Measurements from ENCODE around the gene KCNG4.
A peak's percentile ranks its signal among the peaks of the same experiment; 100 is the strongest.

KCNG4 gene

GRCh38 chr16:84239909-84240308 lies at the start of gene KCNG4:
KCNG4 (minus strand) TSS chr16:84240012; CDS start chr16:84237485, 2,527 bp downstream.
- peak; percentile 41 for DNase-seq

- no peak for DNase-seq
These were observed 49.1 kb upstream of the KCNG4 start for GRCh38 chr16:84288902-84289301.

- DNase-seq: no peak
These were observed 46.9 kb upstream of the KCNG4 start for GRCh38 chr16:84286578-84287240.

DNA sequence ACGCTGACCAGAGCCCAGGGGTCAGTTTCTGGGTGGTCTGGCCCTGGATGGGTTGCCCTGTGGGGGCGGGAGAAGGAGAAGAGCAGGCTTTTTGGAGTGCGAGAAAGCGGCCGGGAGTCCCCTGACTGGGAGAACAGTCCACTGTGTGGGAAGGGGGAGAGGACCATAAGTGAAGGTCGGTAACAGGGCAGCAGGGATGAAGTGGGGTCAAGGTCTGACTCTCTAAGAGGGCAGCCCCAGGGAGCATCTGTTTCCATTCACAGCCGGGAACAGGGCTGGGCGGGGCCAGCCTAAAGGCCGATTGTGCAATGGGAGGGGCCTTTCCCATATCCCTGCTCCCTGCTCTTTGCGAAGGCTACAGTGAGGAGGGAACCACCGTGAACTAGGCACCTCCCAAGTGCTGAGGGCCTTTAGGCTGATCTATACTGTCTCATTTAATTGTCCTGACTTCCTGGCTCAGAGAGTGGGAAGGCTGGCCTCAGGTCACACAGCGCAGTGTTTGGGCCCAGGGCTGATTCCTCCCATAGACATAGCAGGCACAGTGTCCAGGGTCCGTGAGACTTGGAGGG lies 44.4 kb upstream of the KCNG4 start:
- no peak for DNase-seq

DNA sequence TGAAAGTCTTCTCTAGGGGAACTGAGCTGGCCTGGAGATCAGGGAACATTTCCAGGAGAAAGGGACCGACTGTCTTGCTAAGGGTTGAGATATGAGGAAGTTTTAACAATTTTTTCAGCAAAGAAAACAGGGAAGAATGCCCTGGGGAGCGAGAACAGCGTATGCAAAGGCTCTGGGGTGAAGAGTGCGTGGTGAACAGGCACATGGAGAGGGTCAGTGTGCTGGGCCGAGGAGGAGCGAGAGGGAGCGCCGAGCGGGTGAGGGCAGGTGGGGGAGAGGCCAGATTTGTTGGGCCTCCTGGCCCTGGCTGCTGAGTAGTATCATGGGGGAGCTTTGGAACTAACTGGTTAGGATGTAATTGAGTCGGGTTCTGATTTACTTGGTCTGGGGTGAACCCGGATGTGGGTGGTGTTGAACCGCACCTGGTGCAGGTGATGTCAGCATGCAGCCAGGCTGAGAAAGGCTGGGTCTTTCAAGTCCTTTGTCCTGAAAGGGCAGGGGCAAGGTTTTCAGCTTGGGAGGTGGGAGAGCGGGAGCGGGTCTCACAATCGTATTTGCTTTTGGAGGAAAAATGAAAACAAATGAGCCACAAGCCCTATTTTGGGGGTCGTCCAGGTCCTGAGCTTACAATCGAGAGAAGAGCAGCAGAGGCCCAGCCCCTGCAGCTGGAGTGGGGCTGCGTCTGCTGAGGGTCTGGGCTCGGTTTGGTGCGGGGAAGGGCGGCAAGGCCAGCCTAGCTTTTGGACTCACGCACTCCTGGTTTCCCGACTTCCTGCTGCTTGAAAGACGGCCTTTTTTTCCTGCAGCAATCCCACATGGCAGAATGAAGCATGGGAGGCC lies 43.7 kb upstream of the KCNG4 start:
- no peak for DNase-seq

GRCh38 chr16:84282533-84282932 lies 42.7 kb upstream of the KCNG4 start:
- DNase-seq: no peak

DNA sequence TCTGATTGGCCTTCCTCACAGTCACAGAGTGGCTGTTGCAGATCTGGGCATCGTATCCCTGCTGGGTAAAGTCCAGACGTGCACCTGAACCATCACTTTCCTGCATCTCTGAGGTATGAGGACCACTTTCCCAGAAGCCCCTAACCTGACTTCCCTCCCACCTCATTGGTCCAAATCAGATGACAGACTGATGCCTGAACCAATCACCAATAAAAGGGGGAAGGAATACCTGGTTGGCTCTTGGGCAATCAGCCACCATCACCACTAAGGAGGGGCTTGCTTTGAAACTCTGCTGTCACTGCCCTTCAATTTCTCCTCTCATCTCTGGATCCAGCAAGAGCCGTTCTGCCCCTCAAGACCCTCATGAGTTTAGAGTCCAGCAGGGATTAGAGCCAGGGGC lies 41.3 kb upstream of the KCNG4 start:
- DNase-seq: no peak

- no peak for DNase-seq
These were observed 40.1 kb upstream of the KCNG4 start for GRCh38 chr16:84279881-84280280.

- DNase-seq: no peak
These were observed 39.2 kb upstream of the KCNG4 start for GRCh38 chr16:84278968-84279367.

GRCh38 chr16:84278333-84278732 lies 38.5 kb upstream of the KCNG4 start:
- no peak for DNase-seq

DNA sequence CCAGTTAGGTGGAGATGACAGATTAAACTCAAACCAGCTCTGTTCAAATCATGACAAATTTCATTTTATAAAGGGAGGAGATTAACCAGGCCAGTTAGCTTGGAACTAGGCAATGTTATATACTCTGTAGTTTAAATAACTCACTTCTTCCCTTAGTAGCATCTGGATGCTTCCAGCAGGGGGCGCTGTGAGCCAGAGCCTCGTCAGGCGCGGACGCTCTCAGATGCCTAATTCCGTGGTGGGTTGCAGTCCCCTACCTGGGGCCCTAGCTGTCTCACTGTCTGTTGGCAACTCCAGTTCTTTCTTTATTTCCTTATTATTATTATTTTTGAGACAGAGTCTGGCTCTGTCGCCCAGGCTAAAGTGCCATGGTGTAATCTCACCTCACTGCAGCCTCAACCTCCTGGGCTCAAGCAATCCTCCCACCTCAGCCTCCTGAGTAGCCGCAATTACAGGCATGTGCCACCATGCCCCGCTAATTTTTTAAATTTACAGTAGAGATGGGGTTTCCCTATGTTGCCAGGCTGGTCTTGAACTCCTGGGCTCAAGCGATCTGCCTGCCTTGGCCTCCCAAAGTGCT lies 37.5 kb upstream of the KCNG4 start:
- DNase-seq: no peak

DNA sequence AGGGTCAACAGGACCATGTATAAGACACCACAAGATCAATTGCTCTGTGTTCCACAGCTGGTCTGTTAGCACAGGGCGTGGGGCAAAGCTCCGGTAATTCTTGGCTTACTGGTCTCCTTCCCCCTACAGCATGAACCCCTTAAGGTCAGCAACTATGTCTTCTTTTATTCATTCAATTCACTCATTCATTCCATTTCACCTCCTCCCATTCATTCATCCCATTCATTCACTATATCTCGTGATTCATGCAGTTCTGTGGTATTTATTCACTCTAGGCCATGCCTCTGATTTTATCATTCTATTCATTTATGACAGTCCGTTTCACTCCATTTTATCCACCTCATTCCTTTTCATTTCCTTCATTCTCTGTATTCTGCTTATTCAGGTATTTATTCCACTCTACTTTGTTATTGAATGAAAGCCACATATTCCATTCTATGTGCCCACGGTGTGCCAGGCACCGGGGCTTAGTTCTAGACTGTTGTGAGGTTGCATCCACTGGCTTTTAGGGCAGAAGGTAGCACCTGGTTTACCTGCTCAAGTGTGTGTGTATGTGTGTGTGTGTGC lies 35.9 kb upstream of the KCNG4 start:
- no peak for DNase-seq

- DNase-seq: no peak
These were observed 34.7 kb upstream of the KCNG4 start for GRCh38 chr16:84274515-84274914.

DNA sequence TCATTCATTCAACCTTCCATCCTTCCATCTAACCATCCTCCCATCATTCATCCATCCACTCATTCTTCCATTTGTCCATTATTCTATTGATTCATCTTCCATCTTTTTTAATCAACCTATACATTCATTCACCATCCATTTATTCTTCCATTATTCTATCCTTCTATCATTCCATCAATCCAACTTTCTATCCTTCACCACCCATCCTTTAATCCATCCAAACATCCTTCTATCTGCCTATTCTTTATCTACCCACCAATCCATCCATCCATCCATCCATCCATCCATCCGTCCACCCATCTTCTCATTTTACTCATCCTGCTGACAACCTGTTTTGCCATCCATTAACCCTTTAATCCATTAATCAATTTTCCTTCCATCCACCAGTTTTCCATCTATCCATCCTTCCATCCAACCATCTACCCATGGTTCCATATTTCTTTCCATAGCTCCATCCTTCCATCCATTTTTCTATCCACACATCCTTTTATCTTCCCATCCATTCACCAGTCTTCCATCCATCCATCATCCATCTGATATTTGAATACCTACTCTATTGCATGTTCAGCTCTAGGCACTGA lies 33.0 kb upstream of the KCNG4 start:
- DNase-seq: no peak

DNA sequence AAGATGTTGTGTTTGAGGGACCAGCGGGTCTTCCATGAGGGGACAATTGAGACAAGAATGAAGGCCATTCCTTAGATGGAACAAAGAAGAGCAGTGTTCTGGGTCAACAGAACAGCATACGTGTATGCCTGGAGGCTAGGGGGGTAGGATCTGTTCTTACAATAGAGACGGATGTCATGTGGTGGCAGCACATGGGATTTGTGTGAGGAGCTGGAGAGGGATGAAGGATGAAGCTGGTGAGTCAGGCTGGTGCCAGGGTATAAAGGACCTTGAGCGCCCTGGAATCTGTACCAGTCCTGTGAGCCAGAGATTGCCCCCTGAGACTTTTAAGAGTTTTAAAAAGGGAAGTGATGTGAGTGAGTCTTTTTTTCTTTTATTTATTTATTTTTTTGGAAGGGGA lies 32.1 kb upstream of the KCNG4 start:
- no peak for DNase-seq

- no peak for DNase-seq
These were observed 31.2 kb upstream of the KCNG4 start for GRCh38 chr16:84271037-84271436.

- DNase-seq: no peak
These were observed 30.7 kb upstream of the KCNG4 start for GRCh38 chr16:84270531-84270930.

DNA sequence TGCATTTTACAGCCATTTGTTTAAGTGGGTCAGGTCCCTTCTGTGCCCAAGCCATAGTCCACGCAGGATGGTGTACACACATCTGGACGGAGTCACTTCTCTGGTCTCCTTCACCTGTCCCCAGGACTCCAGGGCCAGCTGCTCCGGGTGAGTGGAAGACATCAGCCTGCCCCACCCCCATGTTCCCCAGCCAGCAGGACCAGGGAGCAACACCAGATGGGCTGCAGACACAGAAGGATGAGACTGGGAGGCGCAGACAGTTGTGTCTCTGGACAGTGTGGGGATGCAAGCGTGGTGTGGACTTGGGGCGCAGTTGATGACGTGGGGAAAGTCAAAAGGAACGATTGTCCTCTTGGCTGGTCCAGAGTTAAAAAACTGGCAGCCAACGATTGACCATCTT lies 30.3 kb upstream of the KCNG4 start:
- DNase-seq: no peak

DNA sequence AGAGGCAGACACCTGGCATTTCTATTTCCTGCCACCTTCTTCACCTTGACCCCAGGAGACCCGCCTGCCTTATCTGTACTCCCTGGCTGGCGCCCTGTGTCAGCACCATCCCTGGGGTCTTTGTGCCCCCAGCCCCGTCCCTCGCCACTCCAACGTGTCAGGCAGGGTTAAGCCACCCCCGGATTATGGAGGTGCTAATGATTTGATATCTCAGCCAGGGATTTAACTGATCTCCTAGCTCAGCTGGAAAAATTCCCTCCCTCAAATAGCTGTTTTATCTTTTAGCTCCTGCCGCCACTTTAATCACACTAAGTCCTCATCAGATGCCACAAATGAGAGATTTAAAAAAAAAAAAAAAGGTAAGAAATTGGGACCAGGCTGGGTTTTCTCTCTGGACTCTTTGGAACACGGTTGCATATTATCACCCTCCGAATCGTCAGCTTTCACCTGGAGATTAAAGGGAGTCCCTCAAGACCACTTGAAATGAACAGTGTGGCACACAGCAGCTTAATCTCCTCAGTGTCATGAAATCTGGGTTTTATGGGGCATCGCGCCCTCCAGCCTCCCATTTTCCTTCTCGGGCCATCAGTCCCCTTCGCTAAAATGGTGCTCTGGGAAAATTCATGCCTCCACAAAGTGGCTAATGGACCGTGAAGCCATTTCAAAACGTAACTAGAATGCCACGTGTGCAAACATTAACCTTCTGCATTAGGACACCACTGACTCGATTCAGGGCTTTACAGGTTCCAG lies 28.7 kb upstream of the KCNG4 start:
- peak; percentile 36 for DNase-seq

- no peak for DNase-seq
These were observed 27.6 kb upstream of the KCNG4 start for GRCh38 chr16:84267380-84267779.

DNA sequence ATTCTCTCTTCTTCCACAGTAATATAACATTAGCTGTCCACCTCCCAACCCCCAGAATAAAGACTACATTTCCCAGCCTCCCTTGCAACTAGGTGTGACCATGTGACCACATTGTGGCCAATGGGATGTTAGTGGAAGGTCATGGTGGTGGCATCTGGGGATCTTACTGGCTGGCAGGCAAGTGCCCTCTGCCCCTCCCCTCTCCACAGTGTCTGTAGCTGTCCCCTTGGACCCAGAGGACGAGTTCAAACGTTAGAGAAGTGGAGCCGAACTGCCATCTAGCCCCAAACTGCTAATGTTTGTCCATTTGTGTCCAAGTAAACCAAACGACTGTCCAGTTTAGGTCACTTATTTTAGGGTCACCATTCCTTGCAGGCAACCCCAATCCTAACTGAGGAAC lies 26.6 kb upstream of the KCNG4 start:
- no peak for DNase-seq

GRCh38 chr16:84262939-84263338 lies 23.1 kb upstream of the KCNG4 start:
- no peak for DNase-seq

Data from NCI-H2171 (cell line).